NCI-H748 (cell line): ENCODE data around the gene MGLL.

Experiments
- DNase-seq: peaks from one replicate; lab custom pipeline; 2025; ENCODE audit not compliant: unreplicated experiment; lab: John Stamatoyannopoulos, UW

Gene MGLL

GRCh38 chr3:127678315-127678599 lies 144.1 kb downstream of the MGLL start:
- no peak for DNase-seq

DNA sequence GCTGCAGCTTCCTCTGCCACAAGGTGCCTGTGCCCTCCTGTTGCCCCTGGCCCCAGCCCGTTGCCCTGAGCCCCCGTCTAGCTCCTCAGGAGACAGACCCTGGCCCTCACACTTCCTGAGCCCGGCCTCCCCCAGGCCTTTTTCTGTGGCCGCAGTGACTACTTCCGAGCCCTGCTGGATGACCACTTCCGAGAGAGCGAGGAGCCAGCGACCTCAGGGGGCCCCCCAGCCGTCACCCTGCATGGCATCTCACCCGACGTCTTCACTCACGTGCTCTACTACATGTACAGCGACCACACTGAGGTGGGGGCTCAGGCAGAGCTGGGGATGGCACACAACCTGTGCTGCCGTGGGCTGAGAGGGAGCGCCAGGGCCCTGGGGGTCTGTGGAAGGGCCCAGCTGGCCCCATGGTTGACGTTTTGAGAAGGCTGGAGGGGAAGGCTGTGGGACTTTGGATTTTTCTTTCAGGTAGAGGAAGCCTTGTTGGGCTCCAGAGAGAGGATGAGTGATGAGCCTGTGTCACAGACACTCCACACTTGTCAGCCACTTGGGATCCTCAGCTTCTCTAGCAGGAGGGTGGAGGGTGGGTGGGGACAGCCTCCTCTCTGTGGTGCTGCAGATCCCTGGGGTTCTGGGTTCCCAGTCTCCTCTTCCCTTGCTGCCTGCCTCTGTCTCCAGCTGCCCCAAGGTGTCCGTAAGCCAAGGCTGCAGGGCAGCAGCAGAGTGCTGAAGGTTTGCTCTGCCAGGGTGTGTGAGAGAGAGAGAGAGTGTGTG lies 144.6 kb downstream of the MGLL start:
- no peak for DNase-seq

- no peak for DNase-seq
Observed at GRCh38 chr3:127676921-127677351, 145.4 kb downstream of the MGLL start.

DNA sequence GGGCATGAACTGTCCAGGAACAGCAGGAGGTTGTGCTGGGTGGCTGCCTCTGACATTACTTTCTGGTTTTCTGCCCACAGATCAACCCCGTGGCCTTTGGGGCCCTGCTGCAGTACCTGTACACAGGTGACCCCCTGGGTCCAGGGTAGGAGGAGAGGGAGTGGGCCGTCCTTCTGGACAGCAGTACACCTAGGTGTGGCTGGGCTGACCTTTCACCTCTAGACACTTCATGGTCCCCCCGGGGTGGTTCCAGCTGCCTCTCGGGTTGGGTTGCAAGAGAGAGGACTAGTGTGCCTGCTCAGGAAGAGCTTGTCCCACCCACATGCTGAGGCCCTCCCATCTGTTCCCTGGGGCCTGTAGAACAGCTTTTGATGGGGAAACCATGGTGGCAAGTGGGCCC lies 145.9 kb downstream of the MGLL start:
- DNase-seq, result no peak

DNA sequence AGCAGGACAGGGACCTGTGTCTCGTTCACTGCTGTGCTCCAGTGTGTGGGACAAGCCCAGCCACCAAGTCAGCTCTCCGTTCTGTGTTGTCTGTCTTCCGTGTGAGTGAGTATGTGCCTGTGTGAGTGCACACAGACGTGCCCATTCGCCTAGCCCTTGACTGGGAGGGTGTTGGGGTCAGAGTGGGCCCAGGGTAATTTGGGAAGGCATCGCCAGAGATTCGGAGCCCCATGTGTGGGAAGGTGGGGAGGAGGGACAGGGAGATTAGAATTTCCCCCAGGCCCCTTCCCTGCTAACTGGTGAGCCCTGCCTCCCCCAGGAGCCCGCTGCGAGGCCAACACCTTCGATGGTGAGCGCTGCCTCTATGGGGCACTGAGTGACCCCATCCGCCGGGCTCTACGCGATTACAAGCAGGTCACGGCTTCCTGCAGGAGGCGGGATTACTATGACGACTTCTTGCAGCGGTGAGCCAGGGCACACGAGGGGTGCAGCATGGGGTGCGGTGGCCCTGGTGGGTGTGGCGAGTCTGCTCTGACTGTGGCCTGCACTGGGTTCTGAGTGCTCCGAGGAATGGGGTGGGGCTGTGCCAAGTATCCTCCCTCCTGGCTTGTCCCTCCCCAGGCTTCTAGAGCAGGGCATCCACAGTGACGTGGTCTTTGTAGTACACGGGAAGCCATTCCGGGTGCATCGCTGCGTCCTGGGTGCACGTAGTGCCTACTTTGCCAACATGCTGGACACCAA lies 146.5 kb downstream of the MGLL start:
- no peak for DNase-seq

- no peak for DNase-seq
Observed at GRCh38 chr3:127674790-127675189, 147.5 kb downstream of the MGLL start.

DNA sequence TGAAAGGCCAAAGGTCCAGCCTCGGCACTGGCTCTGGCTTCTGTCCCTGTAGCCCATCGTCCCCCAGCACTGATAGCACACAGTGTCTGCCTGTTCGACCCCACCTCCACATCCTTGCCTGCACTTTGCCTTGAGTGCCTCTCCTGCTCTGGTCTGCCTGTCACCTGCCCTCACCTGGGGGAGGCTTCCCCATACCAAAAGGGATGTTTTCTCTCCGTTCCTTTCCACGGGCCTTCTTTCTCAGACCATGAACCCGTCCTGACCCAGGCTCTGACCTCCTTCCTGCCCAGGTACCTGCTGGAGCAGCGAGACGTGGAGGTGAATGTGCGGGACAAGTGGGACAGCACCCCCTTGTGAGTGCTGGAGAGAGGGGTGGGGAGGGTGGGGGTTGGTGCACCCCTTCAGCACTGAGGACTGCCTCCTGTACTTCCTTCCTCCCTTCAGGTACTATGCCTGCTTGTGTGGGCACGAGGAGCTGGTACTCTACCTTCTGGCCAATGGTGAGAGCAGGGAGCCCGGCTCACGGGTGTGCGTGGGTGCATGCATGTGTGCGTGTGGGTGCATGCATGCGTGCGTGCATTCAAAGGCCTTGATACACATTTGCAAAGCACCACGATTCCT lies 148.1 kb downstream of the MGLL start:
- no peak for DNase-seq

DNA sequence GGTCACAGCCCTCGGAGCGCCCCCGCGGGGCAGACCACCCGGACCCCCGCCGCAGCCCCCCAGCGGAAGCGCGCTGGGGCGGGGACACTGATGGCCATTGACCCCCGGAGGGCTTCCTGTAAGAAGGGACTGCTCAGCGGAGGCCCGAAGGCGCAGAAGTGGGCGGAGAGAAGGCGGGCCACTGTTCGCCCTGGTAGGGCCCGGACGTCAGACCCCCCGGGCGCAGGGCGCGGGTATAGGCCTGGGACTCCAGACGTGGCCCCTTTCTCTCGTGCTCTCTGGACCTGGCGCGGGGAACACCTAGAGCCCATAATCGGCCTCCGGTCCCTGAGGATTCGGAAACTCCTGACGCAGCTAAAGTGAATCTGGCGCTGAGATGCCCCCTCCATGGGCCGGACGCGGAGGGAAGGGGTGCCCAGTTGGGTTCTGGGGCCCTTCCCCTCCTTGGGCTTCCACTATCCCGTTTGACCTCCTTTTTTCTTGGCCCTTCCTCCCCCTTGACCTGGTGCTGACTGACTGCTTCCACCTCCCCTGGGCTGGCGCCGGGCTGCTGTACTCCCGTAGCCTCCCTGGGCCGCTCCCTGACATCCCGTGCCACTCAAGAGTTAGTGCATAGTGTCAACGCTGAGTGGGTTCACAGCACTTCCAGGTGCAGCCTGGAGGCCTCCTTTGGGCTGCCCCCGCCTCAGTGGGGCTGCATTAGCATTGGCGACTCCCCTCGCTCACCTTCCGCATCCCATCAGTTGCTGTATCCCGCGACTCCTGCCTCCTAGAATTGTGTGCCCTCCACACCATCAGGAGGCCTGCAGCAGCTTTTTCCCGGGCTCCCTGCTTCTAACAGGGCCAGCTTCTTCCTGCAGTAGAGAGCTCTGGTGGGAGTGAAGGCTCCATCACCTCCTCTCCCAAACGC lies 148.9 kb downstream of the MGLL start:
- peak; percentile 58 for DNase-seq

DNA sequence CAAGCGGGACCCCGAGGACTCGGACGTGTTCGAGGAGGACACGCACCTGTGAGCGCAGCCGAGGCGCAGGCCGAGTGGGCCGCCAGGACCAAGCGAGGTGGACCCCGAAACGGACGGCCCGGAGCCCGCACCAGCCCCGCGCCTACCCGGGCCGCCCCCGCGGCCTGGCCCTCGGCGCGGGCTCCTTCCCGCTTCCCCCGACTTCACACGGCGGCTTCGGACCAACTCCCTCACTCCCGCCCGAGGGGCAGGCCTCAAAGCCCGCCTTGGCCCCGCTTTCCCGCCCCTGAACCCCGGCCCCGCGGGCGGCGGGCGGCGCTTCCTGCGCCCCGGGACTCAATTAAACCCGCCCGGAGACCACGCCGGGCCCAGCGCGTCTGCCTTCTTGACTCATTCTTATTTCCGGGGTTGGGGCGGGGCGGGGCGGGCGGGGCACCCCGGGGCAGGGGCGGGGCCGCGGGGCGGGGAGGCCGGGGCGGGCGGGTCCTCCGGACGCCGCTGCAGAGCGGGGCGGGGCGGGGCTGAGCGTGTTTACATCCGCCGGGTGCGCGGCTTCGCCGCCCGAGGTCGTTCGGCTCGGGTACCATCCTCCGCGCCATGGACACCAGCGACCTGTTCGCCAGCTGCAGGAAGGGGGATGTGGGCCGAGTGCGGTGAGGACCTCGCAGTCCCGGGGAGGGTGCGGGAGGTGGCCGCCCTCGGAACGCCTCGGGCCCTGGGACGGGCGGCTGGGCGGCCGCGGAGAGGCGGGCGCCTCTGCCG lies 149.7 kb downstream of the MGLL start, which contains the start of gene ABTB1:
Gene ABTB1 (plus strand): TSS at position 524 of the 762 bp plus-strand sequence. CDS start 74 bp downstream, at position 598.
- peak; percentile 76 for DNase-seq

DNA sequence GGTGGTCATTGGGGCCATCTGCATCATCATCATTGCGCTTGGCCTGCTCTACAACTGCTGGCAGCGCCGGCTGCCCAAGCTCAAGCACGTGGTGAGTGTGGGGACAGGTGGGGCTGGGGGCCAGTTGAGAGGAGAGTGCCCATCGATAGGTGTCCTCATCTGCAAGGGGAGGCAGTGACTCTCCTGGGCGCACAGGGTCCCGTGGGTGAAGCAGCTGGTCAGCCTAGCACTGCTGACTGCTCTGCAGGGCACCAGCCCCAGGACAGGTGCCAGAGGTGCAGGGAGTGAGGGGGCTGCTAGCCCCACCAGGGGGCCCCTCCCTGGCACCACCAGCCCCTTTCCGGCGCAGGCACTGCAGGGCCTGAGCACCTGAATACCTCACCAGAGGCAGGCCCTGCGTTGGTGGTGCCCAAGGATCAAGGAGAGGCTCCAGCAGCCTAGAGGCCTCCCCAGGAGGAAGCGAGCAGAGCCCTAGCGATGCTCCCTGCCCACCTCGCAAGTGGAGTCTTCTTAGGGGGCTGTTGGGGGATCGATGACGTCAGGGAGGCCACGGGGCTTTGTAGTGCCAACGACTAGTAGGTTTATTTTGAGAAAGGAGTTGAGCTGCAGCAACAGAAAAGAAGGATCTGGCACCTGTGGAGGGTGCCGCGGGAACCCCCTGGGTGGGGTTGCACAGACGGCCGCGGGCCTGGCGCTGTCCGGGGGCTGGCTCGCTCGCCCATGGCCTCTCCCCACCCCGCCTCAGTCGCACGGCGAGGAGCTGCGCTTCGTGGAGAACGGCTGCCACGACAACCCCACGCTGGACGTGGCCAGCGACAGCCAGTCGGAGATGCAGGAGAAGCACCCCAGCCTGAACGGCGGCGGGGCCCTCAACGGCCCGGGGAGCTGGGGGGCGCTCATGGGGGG lies 150.5 kb downstream of the MGLL start:
- peak; percentile 26 for DNase-seq

GRCh38 chr3:127670761-127671522 lies 151.4 kb downstream of the MGLL start:
- no peak for DNase-seq

DNA sequence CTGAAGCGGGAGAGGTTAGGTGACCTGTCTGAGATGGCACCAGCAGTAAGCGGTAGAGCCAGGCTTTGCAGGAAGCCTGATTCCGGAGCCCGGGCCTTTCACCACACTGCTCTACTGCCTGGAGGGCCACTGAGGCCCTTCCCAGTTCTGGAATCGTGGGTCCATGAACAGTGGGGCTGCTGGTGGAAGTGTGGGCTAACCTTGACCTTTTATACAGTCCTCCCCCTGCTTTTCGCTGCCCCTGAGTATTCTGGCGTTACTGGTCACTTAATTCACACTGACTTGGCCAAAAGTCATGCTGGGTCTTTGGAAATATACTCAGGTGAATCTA lies 152.1 kb downstream of the MGLL start:
- no peak for DNase-seq

DNA sequence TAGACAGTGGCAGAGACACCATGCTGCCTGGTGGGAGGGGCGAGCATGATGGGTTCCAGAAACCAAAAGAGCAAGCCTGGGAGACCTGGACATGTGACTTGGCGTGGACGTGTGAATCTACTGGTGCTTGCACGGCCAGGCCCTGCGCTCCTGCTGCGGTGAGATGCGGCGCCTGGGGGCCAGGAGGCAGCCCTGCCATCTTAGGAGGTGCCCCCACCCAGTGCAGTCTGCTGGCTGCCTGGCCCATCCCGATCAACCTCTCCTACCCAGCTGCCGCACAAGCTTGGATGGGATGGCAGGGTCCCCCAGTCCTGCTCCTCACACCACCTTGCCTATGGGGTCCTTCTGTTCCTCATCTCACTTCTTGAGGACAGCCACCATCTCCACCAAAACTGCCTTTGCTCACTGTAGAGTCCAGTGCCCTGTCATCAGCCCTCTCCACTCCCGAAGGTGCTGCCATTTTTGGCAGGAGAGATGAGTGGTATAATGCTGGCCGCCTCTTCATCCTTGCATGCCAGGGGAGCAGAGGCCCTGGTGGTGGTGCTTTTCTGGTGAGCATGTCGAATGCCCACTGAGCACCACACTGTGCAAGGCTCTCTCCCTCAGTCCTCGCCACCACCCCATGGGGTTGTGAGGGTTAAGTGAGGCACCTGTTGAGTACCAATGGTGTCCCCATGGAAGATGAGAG lies 152.6 kb downstream of the MGLL start:
- no peak for DNase-seq

DNA sequence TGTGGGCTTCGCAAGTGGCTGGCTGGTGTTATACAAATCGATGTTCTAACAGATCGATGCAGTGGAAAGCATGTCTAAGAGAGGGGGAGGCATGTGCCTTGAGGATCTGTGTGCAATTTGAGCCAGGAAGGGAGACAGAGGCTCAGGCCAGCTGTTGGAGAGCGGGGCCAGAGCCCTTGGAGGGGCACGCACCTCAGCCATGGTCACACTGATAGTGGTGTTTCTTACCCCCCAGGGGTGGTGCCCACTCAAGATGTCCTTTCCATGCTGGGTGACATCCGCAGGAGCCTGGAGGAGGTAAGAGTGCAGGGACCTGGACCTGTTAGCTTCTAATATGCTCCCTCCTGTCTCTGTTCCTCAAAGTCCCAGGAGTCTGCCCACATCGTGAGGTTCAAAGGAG lies 153.4 kb downstream of the MGLL start:
- no peak for DNase-seq

DNA sequence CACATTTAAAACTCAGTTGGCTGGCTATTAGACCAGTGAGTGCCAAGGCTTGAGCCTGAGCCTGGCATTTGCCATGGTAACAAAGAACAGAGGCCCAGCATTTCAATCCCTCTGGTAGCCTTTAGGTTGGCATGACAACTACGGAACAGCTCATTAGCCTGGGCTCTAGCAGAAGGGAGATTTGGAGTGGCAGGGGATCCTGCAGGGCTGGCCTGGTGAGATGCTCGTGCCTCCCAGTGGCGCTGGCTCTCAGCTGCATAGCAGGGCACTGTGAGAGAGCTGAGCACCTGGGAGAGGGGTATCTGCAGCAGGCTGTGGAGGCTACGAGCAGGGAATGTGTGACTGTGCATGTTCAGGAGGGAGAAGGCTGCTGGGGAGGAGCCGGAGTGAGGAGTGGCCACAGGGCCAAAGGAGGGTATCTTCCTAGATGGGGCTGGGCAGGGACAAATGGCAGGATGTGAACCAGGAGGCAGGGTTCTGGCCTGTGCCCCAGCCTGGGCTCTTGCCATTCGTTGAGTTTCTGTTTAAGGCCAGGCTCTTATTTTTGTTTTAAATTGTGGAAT lies 155.1 kb downstream of the MGLL start:
- DNase-seq, result no peak

- no peak for DNase-seq
Observed at GRCh38 chr3:127666676-127667075, 155.6 kb downstream of the MGLL start.

DNA sequence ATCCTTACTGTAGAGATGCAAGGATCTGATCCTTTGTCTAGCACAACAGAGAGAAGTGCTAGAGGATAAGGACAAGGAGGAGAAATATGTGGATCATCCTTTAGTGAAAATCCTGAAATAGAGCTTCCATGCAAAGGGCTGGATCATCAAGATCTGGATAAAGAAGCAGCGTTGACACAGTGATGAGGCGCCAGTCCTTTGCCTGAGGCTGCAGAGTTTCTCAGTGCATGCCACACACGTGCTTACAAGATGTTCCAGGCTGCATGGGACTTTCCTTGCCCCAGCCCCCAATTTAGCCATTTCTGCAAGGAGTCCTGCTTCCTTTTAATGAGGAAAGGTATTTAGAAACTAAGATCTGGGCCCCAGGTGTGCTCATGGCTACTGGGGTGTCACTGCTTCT lies 156.7 kb downstream of the MGLL start:
- DNase-seq, result no peak

DNA sequence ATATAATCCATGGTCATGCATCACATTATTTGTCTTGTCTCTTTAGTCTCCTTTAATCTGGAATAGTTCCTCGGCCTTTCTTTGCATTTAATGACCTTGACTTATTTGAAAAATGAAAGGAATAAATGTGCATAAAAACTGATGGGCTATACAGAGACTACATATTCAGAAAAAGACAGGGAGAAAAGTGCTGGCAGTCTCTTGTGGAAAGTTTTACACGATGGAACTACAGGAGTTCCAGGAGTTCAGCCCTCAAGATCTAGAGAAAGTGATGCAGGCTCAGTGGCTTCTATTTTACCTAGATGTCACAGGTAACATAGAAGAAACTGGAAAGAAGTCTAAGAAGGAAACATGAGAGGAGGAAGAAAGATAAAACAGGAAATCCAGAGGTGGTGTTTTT lies 157.2 kb downstream of the MGLL start:
- DNase-seq, result no peak
